DMS114 treated with DMSO at 0.1 percent for 48 hours (cell line): Measurements from ENCODE around the gene HRK.

ENCODE experiments used
- DNase-seq: peaks from one replicate; lab custom pipeline; 2025; ENCODE audit not compliant: unreplicated experiment; lab: John Stamatoyannopoulos, UW

The HRK gene

GRCh38 chr12:116874324-116874995 lies 6.8 kb downstream of the HRK start:
- DNase-seq = no peak

- DNase-seq = no peak
Observed at GRCh38 chr12:116870306-116870705, 10.9 kb downstream of the HRK start.

- DNase-seq = no peak
Observed at GRCh38 chr12:116867523-116867922, 13.7 kb downstream of the HRK start.

GRCh38 chr12:116864371-116865160 lies 16.7 kb downstream of the HRK start:
- DNase-seq = no peak

- DNase-seq = no peak
Observed at GRCh38 chr12:116863275-116863767, 17.9 kb downstream of the HRK start.

- DNase-seq = no peak
Observed at GRCh38 chr12:116862167-116862566, 19.1 kb downstream of the HRK start.

- no peak for DNase-seq
Observed at GRCh38 chr12:116861320-116861719, 19.9 kb downstream of the HRK start.

- DNase-seq = no peak
Observed at GRCh38 chr12:116860263-116860662, 21.0 kb downstream of the HRK start.

- DNase-seq = no peak
Observed at GRCh38 chr12:116859079-116859478, 22.2 kb downstream of the HRK start.

GRCh38 chr12:116856729-116857128 lies 24.5 kb downstream of the HRK start:
- no peak for DNase-seq

- DNase-seq = no peak
Observed at GRCh38 chr12:116855744-116856470, 25.3 kb downstream of the HRK start.

- no peak for DNase-seq
Observed at GRCh38 chr12:116853507-116853906, 27.7 kb downstream of the HRK start.

GRCh38 chr12:116852303-116852702 lies 28.9 kb downstream of the HRK start:
- no peak for DNase-seq

- DNase-seq = no peak
Observed at GRCh38 chr12:116849216-116849615, 32.0 kb downstream of the HRK start.

- DNase-seq = no peak
Observed at GRCh38 chr12:116843085-116843484, 38.2 kb downstream of the HRK start.

GRCh38 chr12:116839287-116839830 lies 41.9 kb downstream of the HRK start:
- DNase-seq = no peak

GRCh38 chr12:116838365-116838764 lies 42.9 kb downstream of the HRK start:
- DNase-seq = no peak

GRCh38 chr12:116837097-116837496 lies 44.1 kb downstream of the HRK start:
- no peak for DNase-seq

GRCh38 chr12:116835484-116835883 lies 45.8 kb downstream of the HRK start:
- no peak for DNase-seq

GRCh38 chr12:116833474-116833873 lies 47.8 kb downstream of the HRK start:
- no peak for DNase-seq

GRCh38 chr12:116832353-116832752 lies 48.9 kb downstream of the HRK start:
- no peak for DNase-seq
